Fibroblast of the aortic adventitia (primary cell): ENCODE results near the gene SLC5A6. TPM values are rescaled to one million over a fixed set of nuclear protein-coding genes. Genes with fewer than 3 reads are reported as not detected.

ENCODE experiments used
- DNase-seq: peaks from one replicate; pipeline ENCODE4 v3.0.0-alpha.2; 2010; ENCODE audit warnings: low read depth
- H3K4me3 ChIP-seq: 2 replicates; pipeline ENCODE4 v1.5.1; 2011; ENCODE audit warnings: low read depth, mild to moderate bottlenecking, control low read depth, low read length, moderate library complexity
- total RNA-seq: library from RNA; depleted of rRNA; stranded (reverse); fragments of >200 nt; gene quantifications from 2 replicates; pipeline ENCODE4 v1.2.3, GENCODE V29; 2012; ENCODE audit warnings: low replicate concordance
- TF ChIP-seq, protein P1 (sequence below): IDR thresholded peaks from 2 replicates; pipeline ENCODE4 v1.5.1; 2011; ENCODE audit warnings: mild to moderate bottlenecking, low read length, control low read depth, inconsistent platforms; ENCODE audit not compliant: insufficient read depth

Gene SLC5A6
- total RNA-seq, 1 donor, result 20.0 TPM

DNA sequence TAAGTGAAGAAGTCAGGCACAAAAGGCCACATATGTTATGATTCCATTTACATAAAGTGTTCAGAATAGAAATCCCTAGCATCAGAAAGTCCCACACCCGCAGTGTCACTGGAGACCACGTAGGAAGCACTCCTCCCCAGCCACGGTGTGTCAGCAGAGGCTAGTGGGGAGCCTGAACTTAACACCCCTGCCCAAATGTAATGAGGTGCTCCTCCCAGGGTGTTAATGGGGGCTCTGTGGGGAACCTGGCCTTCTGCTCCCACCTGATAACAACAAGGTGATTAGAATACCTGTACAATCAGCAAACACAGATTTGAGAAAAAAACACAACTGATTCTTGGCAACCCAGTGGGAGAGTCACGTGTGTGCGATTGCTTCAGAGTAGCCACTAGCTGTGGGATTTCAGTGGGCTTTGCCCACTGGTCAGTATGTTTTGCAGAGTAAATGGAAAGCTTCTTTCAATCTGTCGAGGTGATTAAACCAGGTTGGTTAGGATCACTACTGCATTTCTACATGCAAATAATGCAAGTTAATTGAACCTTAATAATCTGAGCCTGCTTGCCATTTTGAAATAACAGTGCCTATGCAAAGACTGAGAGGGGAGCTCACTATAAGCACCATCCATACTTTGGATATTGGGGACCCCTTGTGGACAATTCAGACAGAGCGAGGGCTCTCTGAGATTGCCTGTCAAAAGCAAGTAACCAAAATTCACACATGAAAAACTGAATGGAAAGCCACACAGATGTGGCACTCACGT is 20.8 kb downstream of the SLC5A6 start:
- DNase-seq, result peak; percentile 81
- no peak overlapping the region for H3K4me3 ChIP-seq
- TF ChIP-seq, protein P1, sequence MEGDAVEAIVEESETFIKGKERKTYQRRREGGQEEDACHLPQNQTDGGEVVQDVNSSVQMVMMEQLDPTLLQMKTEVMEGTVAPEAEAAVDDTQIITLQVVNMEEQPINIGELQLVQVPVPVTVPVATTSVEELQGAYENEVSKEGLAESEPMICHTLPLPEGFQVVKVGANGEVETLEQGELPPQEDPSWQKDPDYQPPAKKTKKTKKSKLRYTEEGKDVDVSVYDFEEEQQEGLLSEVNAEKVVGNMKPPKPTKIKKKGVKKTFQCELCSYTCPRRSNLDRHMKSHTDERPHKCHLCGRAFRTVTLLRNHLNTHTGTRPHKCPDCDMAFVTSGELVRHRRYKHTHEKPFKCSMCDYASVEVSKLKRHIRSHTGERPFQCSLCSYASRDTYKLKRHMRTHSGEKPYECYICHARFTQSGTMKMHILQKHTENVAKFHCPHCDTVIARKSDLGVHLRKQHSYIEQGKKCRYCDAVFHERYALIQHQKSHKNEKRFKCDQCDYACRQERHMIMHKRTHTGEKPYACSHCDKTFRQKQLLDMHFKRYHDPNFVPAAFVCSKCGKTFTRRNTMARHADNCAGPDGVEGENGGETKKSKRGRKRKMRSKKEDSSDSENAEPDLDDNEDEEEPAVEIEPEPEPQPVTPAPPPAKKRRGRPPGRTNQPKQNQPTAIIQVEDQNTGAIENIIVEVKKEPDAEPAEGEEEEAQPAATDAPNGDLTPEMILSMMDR, result peak; percentile 79

DNA sequence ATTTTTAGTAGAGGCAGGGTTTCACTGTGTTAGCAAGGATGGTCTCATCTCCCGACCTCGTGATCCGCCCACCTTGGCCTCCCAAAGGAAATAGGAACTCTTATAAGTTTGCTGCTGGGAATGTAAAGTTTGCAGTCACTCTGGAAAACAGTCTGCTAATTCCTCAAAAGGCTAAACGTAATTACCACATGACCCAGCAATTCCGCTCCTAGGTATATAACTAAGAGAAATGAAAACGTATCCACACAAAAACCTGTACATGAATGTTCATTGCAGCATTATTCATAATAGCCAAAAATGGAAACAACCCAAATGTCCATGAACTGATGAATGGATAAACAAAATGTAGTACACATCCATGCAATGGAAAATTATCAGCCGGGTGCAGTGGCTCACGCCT is 22.1 kb downstream of the SLC5A6 start:
- DNase-seq, result no peak

DNA sequence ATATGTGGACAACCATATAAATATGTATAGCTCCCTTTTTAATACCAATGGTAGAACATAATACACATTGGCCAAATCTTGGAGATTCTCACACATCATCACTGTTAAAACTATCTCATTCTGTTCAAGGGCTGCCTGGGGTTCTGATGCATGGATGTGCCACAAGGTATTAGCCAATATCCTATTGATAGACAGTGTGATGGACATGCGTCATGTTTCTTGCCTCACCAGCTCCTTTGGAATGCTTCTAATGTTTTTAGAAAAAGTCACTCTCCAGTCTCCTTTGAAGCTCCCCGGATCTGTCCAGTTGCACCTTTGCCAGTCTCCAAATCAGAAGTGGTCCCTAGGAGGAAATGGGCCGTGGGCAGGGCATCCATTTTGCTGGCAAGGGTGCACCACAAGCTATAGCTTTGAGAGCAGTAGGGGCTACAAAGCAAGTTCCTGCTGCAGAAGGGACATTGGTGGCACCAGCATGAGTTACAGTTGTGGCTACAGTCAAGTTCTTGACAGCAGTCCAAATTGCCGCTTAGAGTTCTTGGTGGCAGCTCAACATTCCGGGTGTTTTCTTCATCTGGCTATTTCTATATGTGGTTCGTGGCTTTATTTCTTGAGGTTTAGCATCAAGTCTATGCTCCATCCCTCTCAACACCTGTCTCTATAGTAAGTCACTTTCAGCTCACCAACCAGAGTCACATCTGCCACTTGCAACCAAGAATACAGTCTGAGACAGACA is 25.3 kb downstream of the SLC5A6 start:
- no peak overlapping the region for H3K4me3 ChIP-seq
- TF ChIP-seq, protein P1, result no peak
- no peak for DNase-seq

More for the DNA sequence above, 22.1 kb downstream of the SLC5A6 start:
- TF ChIP-seq, protein P1, result no peak
- H3K4me3 ChIP-seq, result no peak overlapping the region

DNA sequence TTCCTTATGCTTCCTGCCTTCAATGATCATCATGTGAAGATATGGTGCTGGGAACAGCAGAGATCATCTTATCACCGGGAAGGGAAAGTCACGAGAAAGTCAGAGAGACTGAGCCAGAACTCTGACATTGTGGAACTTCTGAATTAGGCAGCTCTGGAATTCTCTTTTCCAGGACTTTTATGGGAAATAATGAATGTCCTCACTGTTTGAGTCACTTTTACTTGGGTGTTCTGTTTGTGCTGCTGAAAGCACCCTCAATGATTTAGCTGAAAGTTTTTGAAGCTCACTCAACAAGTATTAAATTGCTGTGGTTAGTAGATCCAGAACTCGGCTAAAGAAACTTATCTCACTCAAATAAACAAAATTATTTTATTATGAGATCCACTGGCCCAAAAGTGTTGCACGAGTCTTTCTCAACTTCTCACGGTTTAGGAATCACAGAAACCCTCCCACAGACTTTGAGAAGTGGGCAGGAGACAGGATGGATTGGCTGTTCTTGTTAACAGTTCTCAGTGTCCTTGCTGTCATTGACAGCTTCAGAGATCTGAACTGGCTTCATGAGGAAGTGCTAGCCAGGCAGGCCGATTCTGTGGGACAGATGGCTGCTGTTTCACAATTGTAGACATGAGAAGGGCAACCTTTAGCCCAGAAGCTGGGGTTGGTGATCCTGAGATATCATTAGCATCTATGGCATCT is 26.6 kb downstream of the SLC5A6 start:
- DNase-seq, result peak; percentile 90
- H3K4me3 ChIP-seq, result no peak overlapping the region

DNA sequence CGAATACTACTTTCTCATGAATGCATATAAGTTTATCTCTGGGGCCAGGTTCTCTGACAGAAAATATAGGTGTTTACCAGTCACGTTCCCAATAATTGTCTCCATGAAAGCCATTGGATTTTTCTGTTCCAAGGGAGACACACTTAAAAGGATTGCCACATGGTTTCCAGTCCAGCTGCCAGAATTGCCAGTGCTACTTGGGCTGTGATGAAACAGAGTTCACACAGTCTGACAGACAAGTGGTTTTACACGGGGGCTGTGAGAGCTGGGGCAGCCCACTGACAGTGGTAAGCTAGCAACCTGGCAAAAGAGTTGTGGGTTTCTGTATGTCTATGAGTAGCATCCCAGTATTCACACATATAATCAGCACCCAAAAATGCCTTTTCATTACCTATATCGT is 28.0 kb downstream of the SLC5A6 start:
- TF ChIP-seq, protein P1, result no peak
- no peak overlapping the region for H3K4me3 ChIP-seq
- peak; percentile 49 for DNase-seq

More for the DNA sequence above, 26.6 kb downstream of the SLC5A6 start:
- TF ChIP-seq, protein P1, result no peak

DNA sequence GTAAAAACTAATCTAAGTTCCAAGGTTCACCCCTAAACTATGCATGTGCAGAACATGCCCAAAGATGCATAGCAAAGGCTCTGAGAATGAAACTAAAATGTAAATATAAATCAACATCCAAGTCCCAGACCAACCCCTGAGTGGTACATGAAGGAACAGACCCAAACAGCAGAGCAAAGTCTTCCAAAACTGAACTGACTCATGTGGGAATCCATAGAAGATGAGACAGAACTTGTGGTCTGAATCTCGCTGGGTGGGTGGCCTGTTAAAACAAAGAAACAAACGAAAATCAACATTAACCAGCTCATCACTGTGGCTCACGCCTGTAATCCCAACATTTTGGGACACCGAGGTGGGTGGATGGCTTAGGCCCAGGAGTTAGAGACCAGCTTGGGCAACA is 29.7 kb downstream of the SLC5A6 start:
- TF ChIP-seq, protein P1, result no peak
- DNase-seq, result peak; percentile 39

More for the DNA sequence above, 29.7 kb downstream of the SLC5A6 start:
- no peak overlapping the region for H3K4me3 ChIP-seq
